Liver (tissue), 3 donors: ENCODE measurements around the gene OR10G8.

ENCODE experiments used
- REST ChIP-seq: IDR thresholded peaks from 2 replicates; pipeline ENCODE4 v1.6.1; 2016; ENCODE audit warnings: antibody characterized with exemption, mild to moderate bottlenecking
- TAF1 ChIP-seq: conservative IDR thresholded peaks from 2 replicates; pipeline ENCODE4 v1.6.1; 2016; ENCODE audit warnings: antibody characterized with exemption, mild to moderate bottlenecking
- ZBTB33 ChIP-seq: IDR thresholded peaks from 2 replicates; pipeline ENCODE4 v1.6.1; 2016; ENCODE audit warnings: antibody characterized with exemption
- TF ChIP-seq, protein P1 (sequence below): fragments of 150-350 bp; IDR thresholded peaks from 2 replicates; pipeline ENCODE4 v1.5.1; 2017; ENCODE audit warnings: improper control_type of control experiment, low read depth, low read length; ENCODE audit not compliant: missing input control
- donor health status: healthy.
- donor health status: healthy.

- TF ChIP-seq, protein P1, sequence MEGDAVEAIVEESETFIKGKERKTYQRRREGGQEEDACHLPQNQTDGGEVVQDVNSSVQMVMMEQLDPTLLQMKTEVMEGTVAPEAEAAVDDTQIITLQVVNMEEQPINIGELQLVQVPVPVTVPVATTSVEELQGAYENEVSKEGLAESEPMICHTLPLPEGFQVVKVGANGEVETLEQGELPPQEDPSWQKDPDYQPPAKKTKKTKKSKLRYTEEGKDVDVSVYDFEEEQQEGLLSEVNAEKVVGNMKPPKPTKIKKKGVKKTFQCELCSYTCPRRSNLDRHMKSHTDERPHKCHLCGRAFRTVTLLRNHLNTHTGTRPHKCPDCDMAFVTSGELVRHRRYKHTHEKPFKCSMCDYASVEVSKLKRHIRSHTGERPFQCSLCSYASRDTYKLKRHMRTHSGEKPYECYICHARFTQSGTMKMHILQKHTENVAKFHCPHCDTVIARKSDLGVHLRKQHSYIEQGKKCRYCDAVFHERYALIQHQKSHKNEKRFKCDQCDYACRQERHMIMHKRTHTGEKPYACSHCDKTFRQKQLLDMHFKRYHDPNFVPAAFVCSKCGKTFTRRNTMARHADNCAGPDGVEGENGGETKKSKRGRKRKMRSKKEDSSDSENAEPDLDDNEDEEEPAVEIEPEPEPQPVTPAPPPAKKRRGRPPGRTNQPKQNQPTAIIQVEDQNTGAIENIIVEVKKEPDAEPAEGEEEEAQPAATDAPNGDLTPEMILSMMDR, result no peak
- TF ChIP-seq TAF1 (no peak), REST (no peak), ZBTB33 (no peak)
Measured at GRCh38 chr11:124043420-124043819, 16.8 kb downstream of the OR10G8 start.
